Prostate gland (tissue), 2 donors: Measurements from ENCODE around the gene ZMYND10.

Source experiments
- CTCF ChIP-seq, 4 experiments: fragments of 200-600 bp in 2 of 4; fragments of 450-650 bp in 2 of 4; sonication (generic) in 2 of 4; IDR thresholded peaks; 1 replicate in 3 of 4; 2 replicates in 1 of 4; pipeline ENCODE4 v1.5.1; 2016 to 2019; ENCODE audit warnings: antibody characterized with exemption in 4 of 4, mild to moderate bottlenecking in 2 of 4, moderate library complexity in 2 of 4
- POLR2A ChIP-seq: fragments of 450-650 bp; IDR thresholded peaks from one replicate; pipeline ENCODE4 v1.6.1; 2016; ENCODE audit warnings: antibody characterized with exemption, mild to moderate bottlenecking
- POLR2AphosphoS5 ChIP-seq: sonication (generic); formaldehyde crosslinking; IDR thresholded peaks from one replicate; pipeline ENCODE4 v1.6.1; 2017; ENCODE audit warnings: antibody characterized with exemption

- no peak for TF ChIP-seq CTCF (IDR thresholded peaks at IDR 0.05)
- TF ChIP-seq POLR2A = no peak
- no peak for TF ChIP-seq POLR2AphosphoS5
Observed at GRCh38 chr3:50378024-50378423, 32.5 kb upstream of the ZMYND10 start.
